ENCODE data around the gene SCFD2.
"Not testable (repeated sequence)": the region's sequence is repeated elsewhere in the genome, so short reads cannot be mapped to it uniquely, and the experiment has no call there.

Gene SCFD2

DNA sequence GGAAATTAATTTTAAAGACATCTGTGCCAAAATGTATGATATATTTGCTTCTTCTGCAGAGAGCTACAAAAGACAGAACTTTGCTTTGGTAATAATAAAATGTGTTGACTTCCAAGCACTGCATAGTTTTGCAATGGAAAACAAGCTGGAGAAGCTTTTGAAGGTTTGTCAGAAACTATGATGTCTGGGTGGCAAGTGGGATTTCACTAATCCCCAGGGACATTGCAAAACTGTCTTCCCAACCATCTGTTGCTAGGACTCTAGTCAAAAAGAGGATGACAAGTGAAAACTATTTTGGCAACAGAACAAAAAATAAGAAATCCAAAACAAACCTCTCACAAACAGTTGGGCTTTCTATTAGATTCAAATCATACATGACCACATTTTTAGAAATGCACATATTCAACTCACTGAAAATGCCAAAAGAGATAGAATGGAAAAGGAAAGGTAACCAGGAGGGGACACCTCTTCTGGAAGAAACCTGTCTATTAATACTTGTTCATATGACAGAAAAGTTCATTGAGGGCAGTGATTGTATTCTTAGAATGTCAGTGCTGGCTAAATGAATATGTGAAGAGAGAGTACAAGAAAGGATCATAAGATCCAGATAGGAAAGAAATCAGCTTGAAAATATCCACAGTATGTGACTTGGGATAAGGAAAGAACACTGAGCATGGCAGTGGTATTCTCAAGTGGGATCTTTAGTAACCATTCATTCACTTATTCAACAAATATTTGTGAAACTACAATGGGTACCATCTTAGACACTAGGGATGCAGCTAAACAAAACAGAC is 275.7 kb downstream of the SCFD2 start:
- DNase-seq: no peak

- DNase-seq: no peak
Measured at GRCh38 chr4:53088152-53088551, 277.7 kb downstream of the SCFD2 start.

DNA sequence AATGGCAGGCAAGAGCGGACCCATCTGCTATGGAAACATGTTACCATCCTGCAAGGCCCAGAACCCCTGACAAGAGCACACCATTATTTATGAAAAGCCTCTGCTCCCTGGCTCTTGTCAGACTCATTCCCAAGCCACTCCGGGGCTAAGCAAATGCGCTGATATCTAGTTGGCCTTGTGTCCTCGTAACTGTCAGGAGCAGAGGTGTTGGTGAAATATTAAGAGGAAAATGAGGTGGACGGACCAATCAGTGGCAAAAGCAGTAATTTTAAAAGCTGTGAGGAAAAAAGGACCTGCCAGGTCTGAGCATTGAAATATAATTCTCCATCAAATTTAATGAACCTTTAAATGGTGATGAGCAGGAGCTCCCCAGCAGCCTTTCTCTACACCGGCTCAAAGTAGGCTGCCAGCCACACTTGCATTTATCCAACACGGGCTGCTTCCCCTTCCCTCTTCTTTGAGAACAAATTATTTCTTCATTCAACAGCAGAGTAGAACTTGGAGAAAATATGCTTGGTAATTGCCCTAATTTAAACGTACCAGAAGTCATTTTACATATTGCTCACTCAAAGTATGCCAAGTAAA is 289.4 kb downstream of the SCFD2 start:
- no peak for DNase-seq

- no peak for DNase-seq
Measured at GRCh38 chr4:53075162-53075785, 290.6 kb downstream of the SCFD2 start.

- DNase-seq: no peak
Measured at GRCh38 chr4:53068755-53069330, 297.0 kb downstream of the SCFD2 start.

GRCh38 chr4:53067125-53067802 is 298.6 kb downstream of the SCFD2 start:
- DNase-seq: no peak

DNA sequence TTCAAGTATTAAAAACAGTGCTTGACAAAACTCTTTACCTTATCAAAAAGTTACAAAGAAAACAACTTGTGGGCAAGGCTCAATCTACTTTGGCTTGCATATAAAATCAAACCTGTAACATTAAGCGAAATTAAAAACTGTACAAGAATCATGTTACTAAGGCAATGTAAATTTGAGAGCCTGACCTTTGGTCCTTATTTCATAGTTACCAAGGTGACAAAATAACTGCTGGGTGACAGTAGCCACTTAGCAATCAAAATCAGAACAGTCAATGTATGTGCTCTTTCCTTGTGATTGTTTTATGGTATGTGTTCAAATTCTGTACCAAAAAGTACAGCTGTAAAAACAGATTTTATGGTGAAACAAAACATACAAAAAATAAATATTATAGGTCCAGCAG is 299.7 kb downstream of the SCFD2 start:
- DNase-seq: no peak

- DNase-seq: no peak
Measured at GRCh38 chr4:53064609-53065008, 301.3 kb downstream of the SCFD2 start.

DNA sequence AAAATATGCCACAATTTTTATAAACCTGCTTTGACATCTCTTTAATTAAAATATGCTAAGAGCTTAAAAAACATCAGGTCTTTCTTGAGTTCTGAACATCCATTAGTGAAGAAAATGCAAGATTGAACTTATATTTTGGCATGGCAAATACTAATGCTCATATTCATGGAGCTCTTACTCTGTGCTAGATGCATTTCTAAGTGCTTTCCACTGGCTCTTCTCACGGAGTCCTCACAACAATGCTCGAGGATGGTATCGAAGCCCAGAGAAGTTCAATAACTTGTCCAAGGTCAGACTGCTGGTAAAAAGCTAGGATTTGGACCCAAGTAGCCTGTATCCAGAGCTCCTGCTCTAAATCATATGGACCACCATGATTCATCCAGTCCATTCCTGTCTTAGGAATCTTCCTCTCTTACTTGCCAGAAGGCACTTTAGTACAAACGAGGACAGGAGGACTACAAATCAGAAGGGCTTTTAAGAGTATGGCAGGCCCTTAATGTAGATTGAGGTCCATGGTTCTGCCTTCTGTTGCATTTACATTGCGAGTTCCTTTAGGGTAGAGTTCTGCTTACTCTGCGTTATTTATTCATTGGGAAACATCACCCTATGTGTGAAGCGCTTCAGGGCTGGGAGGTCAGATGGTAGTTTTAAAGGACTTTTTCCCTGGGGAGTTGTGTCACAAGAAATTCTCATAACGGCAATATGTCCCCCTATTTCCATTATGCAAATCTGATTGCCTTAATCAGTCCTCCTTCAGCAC is 304.6 kb downstream of the SCFD2 start:
- DNase-seq: no peak

DNA sequence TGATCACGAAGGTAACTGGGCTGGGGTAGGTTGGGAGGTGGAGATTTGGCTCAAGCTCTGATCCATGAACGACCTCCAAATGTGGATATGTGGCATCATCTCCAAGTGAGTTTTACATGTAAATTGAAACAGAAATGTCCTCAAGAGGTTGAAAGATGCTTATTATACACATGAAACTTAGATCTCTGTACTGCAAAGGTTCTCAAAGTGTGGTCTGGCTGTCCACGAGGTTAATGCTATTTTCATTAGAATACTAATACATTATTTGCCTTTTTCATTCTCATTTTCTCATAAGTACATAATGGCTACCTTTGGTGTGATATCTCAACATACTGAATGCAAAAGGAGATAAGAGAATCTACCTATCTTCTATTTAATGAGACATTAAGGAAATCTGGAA is 305.6 kb downstream of the SCFD2 start:
- DNase-seq: no peak

DNA sequence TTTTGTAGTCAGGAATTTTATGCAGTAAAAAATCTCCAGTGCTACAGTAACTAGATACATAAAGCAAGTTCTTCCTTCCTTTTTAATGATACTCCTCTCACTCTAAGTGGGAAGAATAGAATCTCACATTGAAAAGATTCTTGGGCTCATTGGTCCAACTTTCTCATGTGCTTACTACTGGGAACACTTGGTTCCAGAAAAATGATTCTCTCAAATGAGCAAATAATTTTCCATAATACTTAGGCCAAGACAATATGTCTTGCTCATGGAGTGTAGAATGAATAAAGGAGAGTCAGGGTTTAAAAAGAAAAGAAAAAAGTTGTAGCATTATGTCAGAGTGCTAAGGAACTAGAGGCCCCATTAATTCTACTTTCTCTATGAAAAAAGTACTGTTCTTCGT is 306.0 kb downstream of the SCFD2 start:
- DNase-seq: no peak

GRCh38 chr4:53059256-53059655 is 306.6 kb downstream of the SCFD2 start:
- DNase-seq: no peak

- no peak for DNase-seq
Measured at GRCh38 chr4:53057679-53058078, 308.2 kb downstream of the SCFD2 start.

- DNase-seq: not testable (repeated sequence)
Measured at GRCh38 chr4:53057108-53057507, 308.8 kb downstream of the SCFD2 start.

DNA sequence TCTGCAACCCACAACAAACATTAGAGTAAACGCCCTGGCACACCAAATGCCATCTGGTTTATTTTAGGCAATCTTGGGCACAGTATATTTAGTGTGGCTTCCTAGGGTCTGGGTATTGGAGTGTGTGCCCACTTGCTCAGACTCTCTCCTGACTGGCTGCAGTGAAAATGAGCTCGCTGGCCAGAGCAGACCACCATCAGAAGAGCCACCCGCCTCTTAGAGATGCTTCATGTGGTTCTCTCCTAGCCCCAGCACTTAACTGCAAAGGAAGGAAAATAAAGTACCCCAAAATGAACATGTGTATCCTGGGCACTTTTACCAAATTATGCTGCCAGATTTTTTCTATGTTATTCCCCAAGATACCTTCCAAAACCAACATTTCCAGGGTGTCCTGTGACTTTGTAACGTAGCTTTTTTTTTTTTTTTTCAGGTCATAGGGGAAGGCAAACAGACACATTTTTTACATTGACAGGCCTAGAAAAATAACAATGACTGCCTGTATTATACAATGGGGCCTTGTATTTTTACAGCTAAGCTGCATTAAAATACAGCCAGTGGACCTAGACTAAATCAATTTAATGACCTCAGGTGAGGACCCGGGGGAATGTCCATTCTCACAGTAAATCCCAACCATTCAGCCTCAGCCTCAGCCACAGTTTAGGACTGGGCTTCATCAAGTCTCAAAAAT is 310.0 kb downstream of the SCFD2 start:
- no peak for DNase-seq

- no peak for DNase-seq
Measured at GRCh38 chr4:53055274-53055673, 310.6 kb downstream of the SCFD2 start.

DNA sequence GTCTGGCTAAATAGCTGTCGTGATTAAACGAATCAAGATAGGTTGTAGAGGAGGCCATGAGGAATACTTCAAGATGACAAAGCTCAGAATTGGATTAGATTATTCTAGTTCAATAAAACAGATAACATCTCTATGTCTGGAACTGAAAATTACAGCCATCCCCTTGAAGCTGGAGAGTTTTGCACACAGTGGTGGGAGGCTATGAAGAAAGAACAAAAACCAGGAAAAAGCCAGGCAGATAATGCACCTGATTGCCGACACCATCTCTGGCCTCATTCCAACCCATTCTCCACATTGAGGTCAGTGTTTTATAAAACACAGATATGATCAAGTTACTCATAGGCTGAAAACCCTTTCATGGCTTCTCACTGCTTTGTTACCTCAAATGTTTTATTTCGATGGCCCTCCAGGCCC is 315.5 kb downstream of the SCFD2 start:
- no peak for DNase-seq

DNA sequence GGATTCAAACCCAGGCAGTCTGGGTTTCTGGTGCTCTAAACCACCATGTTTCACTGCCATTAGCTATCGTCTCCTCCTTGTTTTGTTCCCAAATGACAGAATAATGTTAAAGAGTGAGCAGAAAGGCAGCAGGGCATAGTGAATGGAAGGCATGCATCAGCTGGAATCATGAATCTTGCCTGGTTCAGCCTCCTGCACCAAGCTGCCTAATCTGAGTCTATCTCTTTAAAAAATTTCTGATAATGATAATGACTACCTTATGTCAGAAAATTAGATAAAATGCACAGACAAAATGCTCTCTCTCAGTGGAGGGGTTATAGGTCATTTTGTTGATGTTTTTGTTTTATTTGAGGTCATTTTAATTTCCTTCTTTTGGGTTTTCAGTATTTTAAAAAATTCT is 316.3 kb downstream of the SCFD2 start:
- no peak for DNase-seq

DNA sequence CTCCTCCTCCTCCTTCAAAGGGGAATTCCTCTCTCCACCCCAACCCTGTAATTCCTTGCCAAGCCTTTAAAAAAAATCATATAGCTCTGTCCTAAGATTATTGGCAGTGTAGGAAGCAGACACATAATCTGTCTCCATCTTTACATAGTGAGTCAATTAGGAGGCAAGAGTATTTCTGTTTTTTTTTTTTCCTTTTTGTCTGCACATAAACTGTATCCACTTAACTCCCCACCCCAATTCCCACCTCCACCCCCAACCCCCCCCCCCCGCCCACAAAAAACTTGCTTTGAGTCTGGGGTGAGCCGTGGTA is 321.3 kb downstream of the SCFD2 start:
- no peak for DNase-seq

GRCh38 chr4:53043891-53044650 is 321.8 kb downstream of the SCFD2 start:
- DNase-seq: no peak

DNA sequence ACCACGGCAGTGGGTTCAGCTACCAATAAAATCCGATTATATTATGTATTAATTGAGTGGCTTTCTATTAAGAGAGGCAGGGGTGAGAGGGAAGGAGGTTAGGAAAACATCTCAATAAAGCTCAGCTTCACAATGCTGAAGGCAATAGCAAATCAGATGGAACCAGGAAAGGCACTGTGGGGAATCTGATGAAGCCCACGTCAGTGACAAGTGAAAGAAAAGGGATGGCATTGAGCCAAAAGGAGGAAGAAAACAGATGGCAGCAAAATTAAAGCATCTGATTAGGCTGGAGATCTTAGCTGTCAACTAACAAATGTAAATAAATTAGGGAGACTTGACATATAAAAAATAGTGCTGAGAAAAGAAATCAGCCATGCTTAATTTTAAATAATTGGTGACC is 322.8 kb downstream of the SCFD2 start:
- DNase-seq: no peak

All from hematopoietic multipotent progenitor cell treated with erythropoietin and hydrocortisone succinate and interleukin-3 and kit ligand, for 6 days (in vitro differentiated cells).